Skin epidermis (tissue), 12 donors: ENCODE results near the gene PPP1R9B.

ENCODE experiments used
- H3K27ac ChIP-seq, 21 experiments: fragments of 200-600 bp; sonication (generic) in 11 of 21; one replicate each; pipeline ENCODE4 v1.5.0; 2020; ENCODE audit warnings: mild to moderate bottlenecking in 3 of 21, inconsistent platforms in 2 of 21, moderate library complexity in 2 of 21
- H3K4me3 ChIP-seq, 7 experiments: fragments of 200-600 bp; sonication (generic) in 2 of 7; one replicate each; pipeline ENCODE4 v1.5.0; 2020; ENCODE audit warnings: inconsistent platforms in 2 of 7, mild to moderate bottlenecking in 2 of 7, moderate library complexity in 1 of 7

The PPP1R9B gene

DNA sequence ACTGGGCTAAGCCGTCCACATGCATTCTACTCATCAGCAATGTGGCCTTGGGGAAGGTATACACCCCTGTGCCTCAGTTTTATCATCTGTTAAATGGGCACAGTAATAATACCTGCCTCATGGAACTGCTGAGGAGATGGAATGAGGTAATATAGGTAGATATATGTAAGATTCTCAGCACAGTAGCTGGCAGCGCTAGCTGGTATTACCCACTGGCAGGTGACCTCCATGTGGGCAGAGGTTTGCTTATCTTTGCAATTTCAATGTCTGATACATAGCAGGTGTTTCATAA is 14.2 kb upstream of the PPP1R9B start:
- Histone ChIP-seq H3K4me3 (no peak overlapping the region), H3K27ac (no peak overlapping the region)

DNA sequence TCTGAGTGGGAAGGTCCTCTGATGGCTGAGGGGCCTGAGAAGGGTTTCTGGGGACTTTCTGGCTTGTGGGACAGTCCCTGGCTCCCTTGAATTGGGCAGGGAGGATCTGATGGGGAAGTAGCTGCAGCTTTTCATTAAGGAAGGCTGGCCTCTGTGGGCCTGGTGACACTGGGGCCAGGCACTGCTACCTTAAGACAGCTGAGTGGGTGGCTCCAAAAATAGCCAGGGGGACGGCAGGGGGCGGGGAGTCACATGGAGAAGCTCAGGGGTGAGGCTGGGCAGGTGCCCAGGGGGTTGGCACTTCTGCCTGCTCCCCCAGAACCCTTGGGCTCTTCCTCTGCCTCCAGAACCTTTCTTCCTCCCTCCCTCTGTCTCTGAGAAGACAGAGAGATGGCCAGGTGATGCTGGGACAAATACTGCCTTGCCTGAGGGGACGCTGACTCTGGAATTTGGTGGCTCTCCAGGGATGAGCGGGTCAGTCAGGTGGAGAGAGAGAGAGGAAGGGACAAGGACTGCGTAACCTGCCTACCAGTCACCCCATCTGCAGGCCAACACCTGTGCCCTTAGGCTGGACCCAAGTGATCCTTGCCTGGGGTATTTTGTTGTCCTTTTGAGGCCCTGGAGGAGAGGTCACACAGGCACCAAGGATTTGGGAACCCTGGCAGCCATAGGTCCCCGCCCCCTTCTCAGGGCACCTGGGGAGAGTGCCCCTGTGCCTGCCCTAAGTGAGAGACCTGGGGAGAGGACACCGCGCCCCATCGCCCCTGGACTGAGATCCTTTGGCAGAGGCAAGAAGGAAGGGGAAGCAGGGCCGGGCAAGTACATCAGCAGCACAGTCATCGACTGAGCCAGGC is 13.6 kb upstream of the PPP1R9B start:
- Histone ChIP-seq H3K4me3 (no peak overlapping the region), H3K27ac (no peak overlapping the region)

DNA sequence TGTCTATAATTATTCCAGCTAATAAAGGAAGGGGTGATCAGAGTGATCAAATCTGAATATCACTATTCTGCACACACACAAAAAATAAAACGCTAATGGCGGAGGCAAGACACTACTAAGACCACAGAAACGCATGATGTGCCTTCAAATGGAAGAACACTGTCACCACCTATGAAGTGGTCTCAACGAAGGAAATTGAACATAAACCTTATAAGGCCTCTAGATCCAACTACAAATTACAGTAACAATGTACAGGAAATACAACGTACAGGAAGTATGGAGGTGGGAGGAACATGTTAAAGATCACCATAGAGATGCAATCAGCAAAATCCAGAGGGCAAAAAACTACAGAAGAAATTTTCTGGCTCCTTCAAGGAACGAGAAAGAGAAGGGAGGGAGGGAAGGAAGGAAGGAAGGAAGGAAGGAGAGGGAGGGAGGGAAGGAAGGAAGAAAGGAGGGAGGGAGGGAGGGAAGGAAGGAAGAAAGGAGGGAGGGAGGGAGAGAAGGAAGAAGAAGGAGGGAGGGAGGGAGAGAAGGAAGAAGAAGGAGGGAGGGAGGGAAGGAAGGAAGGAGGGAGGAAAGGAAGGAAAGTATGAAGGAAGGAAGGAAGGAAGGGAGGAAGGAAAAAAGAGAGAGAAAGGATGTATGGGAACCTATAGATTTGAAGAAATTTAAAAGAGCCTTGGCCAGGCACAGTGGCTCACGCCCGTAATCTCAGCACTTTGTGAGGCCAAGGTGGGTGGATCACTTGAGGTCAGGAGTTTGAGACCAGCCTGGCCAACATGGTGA is 12.2 kb upstream of the PPP1R9B start:
- Histone ChIP-seq H3K27ac (no peak overlapping the region), H3K4me3 (no peak overlapping the region)

DNA sequence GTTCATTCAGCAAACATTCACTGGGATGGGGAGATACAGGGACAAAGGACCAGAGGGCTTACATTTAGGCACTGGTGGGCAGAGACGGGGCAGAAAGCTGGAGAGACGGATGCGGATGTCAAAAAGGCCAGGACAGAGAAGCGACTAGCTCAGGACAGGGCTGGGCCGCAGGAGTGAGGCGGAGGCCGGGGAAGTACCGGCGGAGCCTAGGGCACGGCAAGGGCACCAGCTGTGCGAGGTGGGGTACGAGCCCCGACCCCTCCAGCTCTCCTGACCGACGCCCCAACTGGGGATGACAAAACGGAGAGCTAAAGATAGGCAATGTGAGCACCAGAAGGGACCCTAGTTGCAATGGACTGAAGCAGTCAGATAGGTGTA is 11.4 kb upstream of the PPP1R9B start:
- peak overlapping the region in 1 of 21 experiments; percentile 39 for H3K27ac ChIP-seq
- H3K4me3 ChIP-seq, result peak overlapping the region in 3 of 7 experiments; percentile 45 to 51 (median 47)

DNA sequence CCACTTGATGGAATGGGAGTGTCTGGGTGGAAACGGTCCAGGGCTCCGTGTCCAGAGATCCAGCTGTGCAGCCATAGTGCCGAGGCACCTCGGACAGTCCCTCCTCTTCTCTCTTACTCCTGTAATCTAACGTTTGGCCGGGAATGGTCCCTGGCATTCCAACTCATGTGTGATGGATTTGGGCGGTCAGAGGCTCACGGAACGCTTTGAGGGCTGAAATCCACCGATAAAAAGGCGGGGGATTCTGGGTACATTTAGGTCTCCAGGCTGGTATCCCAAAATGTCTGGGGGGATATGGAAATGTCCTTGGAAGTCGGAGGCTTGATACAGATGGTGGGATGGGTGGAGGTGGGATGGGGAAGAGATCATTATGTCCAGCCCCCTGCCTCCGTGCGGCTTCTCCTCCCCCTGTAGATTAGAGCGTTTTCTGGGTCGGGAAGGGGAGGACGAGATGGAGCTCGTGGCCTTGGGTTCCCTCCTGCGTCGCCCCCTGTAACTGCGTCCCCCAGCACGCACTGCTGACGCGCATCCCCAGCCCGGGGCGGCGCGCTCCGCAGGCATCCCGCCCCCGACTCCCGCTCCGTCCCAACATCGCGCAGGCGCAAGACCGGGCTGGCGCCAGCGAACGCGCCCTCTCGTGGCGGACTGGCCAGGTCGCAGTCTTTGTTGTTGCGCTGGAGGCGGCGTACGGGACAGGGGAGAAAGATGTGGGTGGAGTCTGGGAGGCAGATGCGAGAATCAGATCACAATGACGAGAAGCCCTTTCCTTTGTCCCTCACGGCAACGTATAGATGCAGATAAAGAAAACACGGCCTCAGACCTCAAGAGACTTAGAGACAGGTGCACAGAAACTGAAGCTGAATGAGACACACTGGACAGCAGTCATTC is 10.8 kb upstream of the PPP1R9B start:
- Histone ChIP-seq H3K27ac (peak overlapping the region in 15 of 21 experiments; percentile 1 to 74 (median 46)), H3K4me3 (peak overlapping the region; percentile 36 to 51 (median 42))

DNA sequence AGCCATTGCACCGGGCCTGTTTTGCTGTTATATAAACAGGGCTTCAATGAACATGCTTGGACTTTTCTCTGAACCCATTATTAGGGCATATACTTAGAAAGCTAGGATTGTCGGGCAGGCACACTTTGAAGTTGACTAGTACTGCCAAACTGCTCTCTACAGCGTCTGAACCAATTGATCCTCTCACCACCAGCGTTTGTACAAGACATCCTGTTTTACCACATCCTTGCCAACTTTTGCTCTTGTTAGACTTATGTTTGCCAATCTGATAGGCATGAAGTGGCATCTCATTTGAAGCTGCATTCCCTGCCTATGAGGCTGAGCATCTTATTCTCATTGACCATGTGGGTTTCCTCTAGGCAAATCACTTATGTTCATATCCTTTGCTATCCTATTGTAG is 7.4 kb upstream of the PPP1R9B start:
- H3K4me3 ChIP-seq, result no peak overlapping the region
- peak overlapping the region in 1 of 21 experiments; percentile 4 for H3K27ac ChIP-seq

DNA sequence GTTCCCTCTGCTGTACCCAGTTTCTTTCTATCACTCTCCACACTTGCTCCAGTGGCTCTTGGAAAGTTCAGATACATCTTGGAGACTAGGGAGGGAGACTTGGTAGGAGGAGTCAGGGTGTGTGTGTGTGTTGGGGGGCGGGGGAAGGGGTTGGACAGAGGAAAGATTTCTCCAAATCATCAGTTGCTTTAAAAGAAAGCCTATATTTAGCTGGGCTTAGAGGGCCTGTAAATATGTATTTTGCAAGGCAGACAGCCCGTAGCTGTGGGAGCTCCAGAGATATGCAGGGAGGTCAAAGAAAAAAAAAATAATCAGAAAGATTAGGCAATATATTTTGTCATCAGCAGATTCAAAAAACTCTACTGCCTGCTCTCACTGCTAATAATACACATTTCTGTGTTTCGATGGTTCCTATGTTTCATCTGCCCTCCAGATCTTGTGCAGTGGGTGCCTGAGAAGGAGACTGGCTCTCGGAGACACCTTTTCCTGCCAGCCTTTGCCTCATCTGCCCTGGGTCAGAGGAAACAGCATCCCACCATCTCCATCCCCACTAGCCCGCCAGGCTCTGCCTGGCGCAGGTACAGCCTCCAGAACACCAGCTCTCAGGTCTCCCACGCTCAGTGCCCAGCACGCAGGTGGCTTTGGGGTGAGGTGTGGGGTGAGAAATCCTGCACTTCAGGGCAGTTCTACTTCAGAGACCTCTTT is 4.8 kb upstream of the PPP1R9B start:
- H3K4me3 ChIP-seq, result no peak overlapping the region
- H3K27ac ChIP-seq, result peak overlapping the region in 14 of 21 experiments; percentile 0 to 94 (median 48)

DNA sequence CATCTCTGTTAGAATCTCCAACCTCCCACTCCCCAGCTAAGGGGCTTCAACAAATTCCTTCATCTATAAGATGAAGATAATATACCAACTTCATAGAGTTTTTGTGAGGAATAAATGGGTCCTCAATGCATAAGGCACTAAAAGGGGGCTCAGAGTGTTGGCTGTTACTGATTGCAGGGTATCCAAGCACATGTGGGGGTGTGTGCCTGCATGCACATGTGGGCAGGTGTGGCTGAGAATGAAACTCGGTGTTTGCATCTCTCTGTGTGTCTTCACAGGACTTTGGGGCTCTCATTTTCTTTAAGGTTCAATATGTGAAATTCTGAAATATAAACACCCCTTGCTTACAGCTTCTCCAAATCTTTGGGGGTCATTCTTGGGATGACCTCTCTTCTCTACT is 4.1 kb upstream of the PPP1R9B start:
- Histone ChIP-seq H3K4me3 (no peak overlapping the region), H3K27ac (peak overlapping the region in 10 of 21 experiments; percentile 3 to 94 (median 53))

DNA sequence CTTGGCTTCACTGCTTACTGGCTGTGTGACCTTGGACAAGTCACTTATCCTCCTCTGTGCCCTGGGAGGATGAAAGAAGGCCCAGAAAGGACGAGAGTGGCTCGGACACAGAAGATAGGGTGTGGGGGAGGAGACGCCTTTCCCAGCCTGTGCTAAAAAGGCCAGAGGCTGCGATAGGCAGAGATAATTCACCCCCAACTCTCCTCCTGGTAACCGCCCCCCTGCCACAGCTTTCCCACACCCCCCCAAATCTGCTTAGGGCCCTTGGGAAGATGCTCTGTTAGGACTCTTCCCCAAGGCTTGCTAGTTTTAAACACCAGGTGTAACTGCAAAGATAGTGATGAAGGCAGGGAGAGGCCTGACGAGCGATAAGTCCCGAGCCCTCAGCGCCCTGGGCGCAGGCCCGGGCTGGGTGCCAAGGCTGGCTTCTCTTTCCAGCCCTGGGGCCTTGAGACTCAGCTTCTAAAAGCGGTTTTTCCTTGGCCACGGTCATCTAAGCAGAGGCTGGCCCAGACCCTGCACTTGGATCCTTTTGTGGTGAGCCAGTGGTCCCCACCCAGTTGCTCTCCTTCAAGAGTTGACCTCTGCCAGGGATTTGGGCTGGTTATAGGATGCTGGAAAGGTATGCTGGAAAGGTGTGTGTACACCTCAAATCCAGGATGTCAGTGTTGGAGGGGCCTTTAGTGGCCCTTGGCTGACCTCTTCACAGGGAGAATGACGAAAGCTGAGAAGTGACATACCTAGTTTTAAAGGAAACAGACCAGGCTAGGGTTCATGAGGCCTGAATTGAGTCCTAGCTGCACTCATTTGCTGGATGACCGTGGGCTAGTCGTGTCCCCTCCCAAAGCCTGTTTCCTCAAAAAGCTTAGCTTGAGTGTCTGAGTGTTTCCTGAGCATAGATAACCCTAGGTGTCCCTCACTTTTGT is 3.4 kb upstream of the PPP1R9B start:
- peak overlapping the region in 14 of 21 experiments; percentile 17 to 97 (median 53) for H3K27ac ChIP-seq
- no peak overlapping the region for H3K4me3 ChIP-seq

DNA sequence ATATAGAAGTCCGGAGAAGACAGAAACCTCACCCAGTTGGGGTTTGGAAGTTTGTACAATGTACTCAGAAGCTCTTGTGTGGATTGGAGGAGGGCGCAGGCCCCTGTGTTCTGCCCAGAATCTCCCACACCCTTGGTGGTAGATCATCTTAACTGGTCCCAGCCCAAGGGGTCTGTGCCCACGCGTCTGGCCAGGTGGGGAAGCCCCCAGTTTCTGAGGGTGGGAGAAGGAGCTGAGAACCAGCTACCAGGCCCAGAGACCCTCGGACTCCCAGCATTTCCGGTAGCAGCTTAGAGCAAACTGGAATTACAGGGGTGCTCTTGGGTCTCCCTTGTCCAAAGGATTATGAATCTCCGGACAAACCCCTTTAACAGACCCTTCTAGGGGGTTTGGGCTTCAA is 2.3 kb upstream of the PPP1R9B start:
- H3K4me3 ChIP-seq, result peak overlapping the region in 1 of 7 experiments; percentile 92
- peak overlapping the region in 19 of 21 experiments; percentile 56 to 99 (median 93) for H3K27ac ChIP-seq

DNA sequence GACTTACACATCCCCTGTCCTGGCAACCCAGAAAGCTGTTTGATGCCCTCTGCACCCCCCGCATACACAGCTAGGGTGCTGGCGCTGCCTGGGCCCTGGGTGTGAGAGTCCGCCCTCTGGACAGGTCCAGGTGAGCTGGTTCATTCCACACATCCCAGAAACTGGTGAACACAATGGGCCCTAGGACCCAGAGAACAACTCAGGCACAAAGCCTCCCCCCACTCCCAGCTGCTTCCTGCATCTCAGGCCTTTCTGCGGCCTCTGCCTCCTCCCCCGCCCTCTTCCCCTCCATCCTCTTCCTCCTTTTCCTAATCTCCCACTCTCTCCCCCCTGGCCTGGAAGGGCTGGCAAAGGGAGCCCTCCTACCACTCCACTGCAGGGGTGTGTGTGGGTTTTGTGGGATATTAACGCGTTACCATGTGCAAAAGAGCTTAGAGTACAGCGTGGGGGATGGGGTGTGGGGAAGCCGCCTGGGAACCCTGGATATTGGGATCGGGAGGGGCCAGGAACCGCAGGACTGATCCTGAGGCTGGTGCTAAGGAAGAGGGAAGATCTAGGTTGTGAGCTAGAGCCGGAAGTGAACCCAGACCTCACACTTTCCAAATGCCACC is 1.6 kb upstream of the PPP1R9B start:
- Histone ChIP-seq H3K27ac (peak overlapping the region; percentile 48 to 99 (median 93)), H3K4me3 (peak overlapping the region; percentile 68 to 92 (median 85))

DNA sequence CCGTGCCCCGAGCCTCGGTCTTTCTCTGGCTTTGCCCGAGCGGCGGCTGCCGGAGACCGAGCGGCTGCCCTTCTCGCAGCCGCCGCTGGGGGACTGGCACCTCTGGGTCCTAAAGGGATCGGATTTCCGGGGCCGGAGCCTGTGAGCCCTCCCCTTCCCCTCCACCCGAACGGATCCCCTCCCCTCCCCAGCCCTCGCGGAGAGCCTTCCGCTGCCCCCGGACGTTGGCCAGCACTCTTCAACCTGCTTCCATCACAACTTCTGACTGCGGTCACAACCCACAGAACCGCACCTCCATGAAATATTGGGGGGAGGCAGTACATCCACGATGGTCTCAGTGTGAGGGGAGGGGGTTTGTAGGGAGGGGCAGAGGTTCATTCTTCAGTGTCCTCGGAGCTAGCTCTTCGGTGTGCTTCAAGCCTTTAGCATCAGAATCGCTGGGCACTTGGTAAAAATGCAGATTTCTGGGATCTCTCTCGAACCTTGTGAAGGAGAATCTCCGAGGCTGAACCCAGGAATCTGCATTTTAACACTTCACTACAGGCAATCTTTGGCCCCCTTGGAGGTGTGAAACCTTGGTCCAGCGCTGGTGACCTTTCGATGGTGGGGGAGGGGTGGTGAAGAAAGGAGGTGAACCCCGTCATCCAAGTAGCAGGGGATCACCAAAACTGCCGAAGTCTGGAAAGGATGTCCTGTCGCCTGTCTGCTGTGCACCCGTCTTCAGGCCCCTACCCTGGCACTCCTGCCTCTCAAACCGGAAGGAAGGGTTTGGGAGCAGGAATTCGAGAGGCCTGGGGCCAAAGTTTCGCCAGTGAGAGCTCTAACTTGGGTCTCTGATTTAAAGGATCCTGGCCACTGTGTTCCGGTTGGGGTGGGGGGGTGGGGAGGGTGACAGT is 812 bp upstream of the PPP1R9B start:
- peak overlapping the region; percentile 48 to 99 (median 93) for H3K27ac ChIP-seq
- H3K4me3 ChIP-seq, result peak overlapping the region; percentile 68 to 92 (median 85)

DNA sequence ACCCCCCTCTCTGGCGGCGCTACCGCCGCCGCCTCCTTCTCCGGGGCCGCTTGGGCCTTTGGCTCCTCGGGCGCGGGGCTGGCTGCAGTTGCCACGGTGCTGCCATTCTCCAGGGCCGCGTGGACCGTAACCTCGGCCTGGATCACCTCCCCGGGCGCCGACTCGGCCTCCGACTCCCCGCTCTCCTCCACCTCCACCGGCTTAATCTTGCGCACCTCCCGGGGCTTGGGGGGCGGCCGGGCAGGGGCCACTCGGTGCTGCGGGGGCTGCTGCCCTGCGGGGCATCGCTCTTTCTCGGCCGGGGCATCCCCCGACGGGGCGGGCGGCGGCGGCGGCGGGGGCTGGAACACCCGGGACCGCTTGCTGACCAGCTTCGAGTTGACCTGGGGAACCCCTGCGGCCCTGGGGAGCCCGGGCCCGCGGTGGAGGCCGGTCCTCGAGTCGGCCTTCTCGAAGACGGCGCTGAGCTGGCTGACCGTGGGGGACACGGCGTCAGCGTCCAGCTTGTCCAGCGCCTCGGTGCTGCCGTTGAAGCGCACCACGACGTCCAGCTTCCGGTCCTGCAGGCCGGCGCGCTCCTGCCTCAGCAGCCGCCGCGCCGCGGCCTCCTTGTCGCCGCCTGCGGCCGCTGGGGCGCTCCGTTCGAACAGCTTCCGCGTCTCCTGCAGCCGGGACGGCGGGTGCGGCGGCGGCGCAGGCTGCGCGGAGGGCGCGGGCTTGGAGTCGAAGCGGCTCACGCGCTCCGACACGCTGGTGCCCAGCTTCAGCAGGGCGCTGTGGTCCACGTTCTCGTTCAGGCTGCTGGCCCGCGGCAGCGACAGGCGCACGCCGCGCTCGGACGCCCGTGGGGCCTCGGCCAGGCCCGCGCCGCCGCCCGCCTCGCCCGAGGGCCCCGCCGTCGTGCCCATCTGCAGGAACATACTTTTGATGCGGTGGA is 792 bp downstream of the PPP1R9B start:
- Histone ChIP-seq H3K27ac (peak overlapping the region; percentile 56 to 99 (median 93)), H3K4me3 (peak overlapping the region; percentile 68 to 92 (median 85))

DNA sequence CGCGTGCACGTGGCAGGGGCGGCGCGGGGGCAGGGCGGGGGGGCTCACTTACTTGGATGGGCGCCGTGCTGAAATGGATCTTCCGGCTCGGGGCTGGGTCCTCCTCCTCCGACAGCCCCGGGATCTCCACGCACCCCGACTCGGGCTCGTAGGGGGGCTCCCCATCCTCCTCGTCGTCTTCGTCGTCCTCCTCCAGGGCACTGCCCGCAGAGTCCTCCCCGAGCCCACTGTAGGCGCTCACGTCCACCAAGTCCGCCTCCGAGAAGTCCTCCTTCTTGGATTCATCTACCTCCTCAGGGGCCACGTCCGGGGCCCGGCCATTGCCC is 1.4 kb downstream of the PPP1R9B start:
- Histone ChIP-seq H3K4me3 (peak overlapping the region; percentile 68 to 92 (median 85)), H3K27ac (peak overlapping the region; percentile 56 to 99 (median 93))

DNA sequence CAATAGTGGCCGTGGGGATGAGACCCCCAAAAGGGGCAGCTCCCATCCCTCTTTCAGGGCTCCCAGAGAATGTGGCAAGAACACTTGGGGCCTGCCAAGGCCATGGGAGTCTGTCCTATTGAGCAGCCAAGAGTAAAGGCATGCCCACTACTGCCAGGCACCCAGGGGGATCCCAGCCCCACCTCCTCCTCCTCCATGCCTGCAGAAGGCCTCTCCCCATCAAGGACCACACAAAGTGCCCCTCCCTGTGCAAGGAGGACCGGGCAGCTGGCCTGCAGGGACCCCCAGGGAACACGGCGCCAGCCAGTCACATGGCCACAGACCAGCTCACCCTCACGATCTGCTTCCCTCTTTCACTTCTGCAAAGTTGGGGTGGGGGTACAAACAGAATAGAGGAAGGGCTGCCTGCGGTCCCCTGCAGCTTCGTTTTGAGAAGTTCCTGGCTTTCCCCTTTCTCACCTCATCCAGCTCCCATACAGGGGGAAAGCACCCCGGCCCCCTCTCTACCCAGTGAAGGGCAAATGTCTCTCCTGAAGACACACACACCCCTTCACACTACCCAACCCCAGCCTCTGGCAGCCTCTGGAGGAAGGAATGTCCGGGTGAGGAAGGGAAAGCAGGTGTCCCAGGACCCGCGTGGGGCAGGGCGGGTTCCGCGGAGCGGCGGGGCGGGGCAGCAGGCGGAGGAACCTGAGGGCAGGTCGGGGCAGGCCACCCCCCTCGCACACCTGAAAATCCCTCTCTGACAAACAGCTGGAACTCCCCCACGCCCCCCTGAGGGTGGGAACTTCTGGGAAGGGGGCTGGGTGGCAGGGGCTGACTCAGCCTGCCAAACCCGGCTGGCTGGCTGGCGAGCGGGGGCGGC is 2.0 kb downstream of the PPP1R9B start:
- peak overlapping the region; percentile 56 to 99 (median 93) for H3K27ac ChIP-seq
- H3K4me3 ChIP-seq, result peak overlapping the region; percentile 68 to 92 (median 85)
